Activated CD8-positive, alpha-beta T cell treated with anti-CD3 and anti-CD28 coated beads for 36 hours (primary cell): ENCODE data around the gene GSDME. TPM values are rescaled to one million over a fixed set of nuclear protein-coding genes. Genes with fewer than 3 reads are reported as not detected.

Experiments used
- ATAC-seq: fragments of 200-7000 bp; cut with Tn5 transposase; one replicate; pipeline ENCODE4 v1.10.0; 2021; ENCODE audit warnings: mild to moderate bottlenecking, moderate library complexity
- CTCF ChIA-PET: fragments of 350-600 bp; sonication (Branson Sonifier 250); formaldehyde crosslinking; loops from one replicate; lab custom pipeline; 2021; ENCODE audit warnings: antibody characterized with exemption; lab: Charles Lee
- POLR2A ChIA-PET: fragments of 350-600 bp; sonication (Branson Sonifier 250); formaldehyde crosslinking; loops from one replicate; lab custom pipeline; 2021; ENCODE audit warnings: antibody characterized with exemption; lab: Charles Lee
- DNase-seq: peaks from one replicate; pipeline ENCODE4 v3.0.0-alpha.2; 2020
- H3K27ac Mint-ChIP-seq: one replicate; pipeline ENCODE4 v1.8.0; 2021; ENCODE audit warnings: mild to moderate bottlenecking, mixed read lengths
- H3K27me3 Mint-ChIP-seq: one replicate; pipeline ENCODE4 v1.8.0; 2021; ENCODE audit warnings: mixed read lengths
- H3K36me3 Mint-ChIP-seq: one replicate; pipeline ENCODE4 v1.8.0; 2021; ENCODE audit warnings: low read depth, mixed read lengths
- H3K4me1 Mint-ChIP-seq: one replicate; pipeline ENCODE4 v1.8.0; 2021; ENCODE audit warnings: low read depth, mixed read lengths
- H3K4me3 Mint-ChIP-seq: one replicate; pipeline ENCODE4 v1.8.0; 2021; ENCODE audit warnings: mild to moderate bottlenecking, moderate library complexity, mixed read lengths
- H3K9me3 Mint-ChIP-seq: one replicate; pipeline ENCODE4 v1.8.0; 2021; ENCODE audit warnings: mixed read lengths
- intact Hi-C: fragments of 100-400 bp; cut with micrococcal nuclease; formaldehyde crosslinking; loops from one replicate; pipeline ENCODE4 v1.10.0; 2022
- total RNA-seq, 2 experiments: library from RNA; stranded (reverse); gene quantifications; one replicate each; pipeline ENCODE4 v1.2.3, GENCODE V29; 2021
- TF ChIP-seq, protein P1 (sequence below): fragments of 200-600 bp; IDR thresholded peaks from one replicate; pipeline ENCODE4 v1.8.0; 2022; ENCODE audit warnings: antibody characterized with exemption, mild to moderate bottlenecking

The GSDME gene
- total RNA-seq, 2 experiments from 2014 or later: 5.2 to 6.1 TPM

DNA sequence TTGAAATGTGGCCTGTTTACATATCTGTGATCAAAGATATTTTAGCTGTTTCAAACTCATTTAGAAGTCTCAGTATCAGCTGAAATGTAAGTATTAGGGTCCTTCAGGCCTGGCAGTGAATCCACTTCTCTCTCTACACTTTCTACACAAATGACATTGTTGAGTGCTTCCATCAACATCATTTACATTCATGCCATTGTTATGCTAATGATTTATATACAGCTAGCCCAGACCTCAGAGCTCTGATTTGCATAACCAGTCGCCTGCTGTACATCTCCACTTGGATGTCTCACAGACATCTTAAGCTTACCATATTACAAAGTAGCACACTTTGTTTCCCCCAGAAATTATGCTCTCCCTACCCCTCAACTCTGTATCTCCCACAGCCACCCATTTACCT is 71.6 kb downstream of the GSDME start:
- TF ChIP-seq, protein P1, sequence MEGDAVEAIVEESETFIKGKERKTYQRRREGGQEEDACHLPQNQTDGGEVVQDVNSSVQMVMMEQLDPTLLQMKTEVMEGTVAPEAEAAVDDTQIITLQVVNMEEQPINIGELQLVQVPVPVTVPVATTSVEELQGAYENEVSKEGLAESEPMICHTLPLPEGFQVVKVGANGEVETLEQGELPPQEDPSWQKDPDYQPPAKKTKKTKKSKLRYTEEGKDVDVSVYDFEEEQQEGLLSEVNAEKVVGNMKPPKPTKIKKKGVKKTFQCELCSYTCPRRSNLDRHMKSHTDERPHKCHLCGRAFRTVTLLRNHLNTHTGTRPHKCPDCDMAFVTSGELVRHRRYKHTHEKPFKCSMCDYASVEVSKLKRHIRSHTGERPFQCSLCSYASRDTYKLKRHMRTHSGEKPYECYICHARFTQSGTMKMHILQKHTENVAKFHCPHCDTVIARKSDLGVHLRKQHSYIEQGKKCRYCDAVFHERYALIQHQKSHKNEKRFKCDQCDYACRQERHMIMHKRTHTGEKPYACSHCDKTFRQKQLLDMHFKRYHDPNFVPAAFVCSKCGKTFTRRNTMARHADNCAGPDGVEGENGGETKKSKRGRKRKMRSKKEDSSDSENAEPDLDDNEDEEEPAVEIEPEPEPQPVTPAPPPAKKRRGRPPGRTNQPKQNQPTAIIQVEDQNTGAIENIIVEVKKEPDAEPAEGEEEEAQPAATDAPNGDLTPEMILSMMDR: no peak
- ATAC-seq (no peak), DNase-seq (no peak)
- CTCF ChIA-PET: no interaction called here
- Mint-ChIP-seq H3K27ac (no peak overlapping the region), H3K9me3 (no peaks in the 10 kb centered on the region), H3K36me3 (peaks cover 35% of the 10 kb centered on the region), H3K4me3 (no peak overlapping the region), H3K4me1 (no peaks in the 10 kb centered on the region), H3K27me3 (no peaks in the 10 kb centered on the region)
- POLR2A ChIA-PET: no interaction called here
- intact Hi-C loops: no loop called here

DNA sequence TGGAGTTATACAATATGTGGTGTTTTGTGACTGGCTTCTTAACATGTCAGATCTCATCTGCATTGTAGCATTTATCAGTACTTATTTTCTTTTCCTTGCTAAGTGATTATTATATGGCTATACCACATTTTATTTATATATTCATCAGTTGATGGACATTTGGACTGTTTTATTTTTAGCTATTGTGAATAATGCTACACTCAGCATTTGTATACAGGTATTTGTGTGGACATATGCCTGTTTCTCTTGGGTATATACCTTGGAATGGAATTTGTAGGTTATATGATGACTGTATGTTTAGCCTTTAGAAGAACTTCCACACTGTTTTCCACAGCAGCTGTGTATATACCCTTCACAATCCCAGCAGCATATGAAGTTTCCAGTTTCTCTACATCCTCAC is 86.5 kb downstream of the GSDME start:
- DNase-seq: no peak
- no peaks in the 10 kb centered on the region for H3K9me3 Mint-ChIP-seq
- no peak overlapping the region for H3K4me3 Mint-ChIP-seq
- CTCF ChIA-PET: interaction anchor here (7.0 kb wide), 1 partner anchor 95 kb away, joined by 53 read pairs; the partner anchor contains the start of gene PALS2
- no peaks in the 10 kb centered on the region for H3K4me1 Mint-ChIP-seq
- no peak for ATAC-seq
- no peak overlapping the region for H3K27ac Mint-ChIP-seq
- POLR2A ChIA-PET: no interaction called here
- no peaks in the 10 kb centered on the region for H3K27me3 Mint-ChIP-seq
- H3K36me3 Mint-ChIP-seq: peaks cover 19% of the 10 kb centered on the region
- TF ChIP-seq, protein P1: no peak
- intact Hi-C loops: no loop called here

DNA sequence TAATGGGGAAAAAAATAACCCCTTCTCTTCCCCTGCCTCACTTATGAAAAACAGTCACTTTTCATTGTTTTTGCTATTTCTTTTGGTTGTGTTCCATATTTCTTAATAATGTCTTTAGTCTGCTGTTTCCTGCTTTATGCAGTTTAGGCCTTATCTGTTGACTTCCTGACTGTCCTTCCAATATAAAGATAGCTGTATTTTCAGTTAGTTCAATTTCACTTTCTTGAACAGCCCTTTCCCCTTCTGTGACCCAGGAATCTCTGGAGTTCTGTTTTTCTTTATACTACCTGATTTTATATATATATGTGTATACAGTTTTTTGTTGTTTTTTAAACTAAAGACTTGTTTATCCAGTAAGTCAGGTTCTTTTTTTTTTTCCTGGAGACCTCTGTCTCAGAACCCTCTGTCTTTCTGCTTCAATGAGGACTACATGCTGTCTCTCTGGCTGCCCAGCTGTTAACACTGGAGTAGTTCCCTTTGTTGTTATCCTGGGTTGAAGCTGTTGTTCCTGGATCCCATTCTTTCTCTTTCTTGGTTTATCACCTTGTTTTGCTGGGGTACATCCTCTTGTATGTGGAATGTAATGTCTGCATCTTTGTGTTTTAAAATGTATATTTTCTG is 87.2 kb downstream of the GSDME start:
- DNase-seq (no peak), ATAC-seq (no peak)
- Mint-ChIP-seq H3K27me3 (no peaks in the 10 kb centered on the region), H3K36me3 (peaks cover 24% of the 10 kb centered on the region), H3K9me3 (no peaks in the 10 kb centered on the region), H3K4me3 (no peak overlapping the region), H3K27ac (no peak overlapping the region), H3K4me1 (no peaks in the 10 kb centered on the region)
- TF ChIP-seq, protein P1: no peak
- intact Hi-C loops: loop anchor here (10.0 kb wide), 1 partner anchor 375 kb away; no protein-coding TSS in a partner anchor
- ChIA-PET CTCF (interaction anchor here (0.9 to 7.0 kb wide), 2 partner anchors 94 to 380 kb away, joined by 3 to 53 read pairs; partner anchors contain the start of gene PALS2), POLR2A (no interaction called here)

DNA sequence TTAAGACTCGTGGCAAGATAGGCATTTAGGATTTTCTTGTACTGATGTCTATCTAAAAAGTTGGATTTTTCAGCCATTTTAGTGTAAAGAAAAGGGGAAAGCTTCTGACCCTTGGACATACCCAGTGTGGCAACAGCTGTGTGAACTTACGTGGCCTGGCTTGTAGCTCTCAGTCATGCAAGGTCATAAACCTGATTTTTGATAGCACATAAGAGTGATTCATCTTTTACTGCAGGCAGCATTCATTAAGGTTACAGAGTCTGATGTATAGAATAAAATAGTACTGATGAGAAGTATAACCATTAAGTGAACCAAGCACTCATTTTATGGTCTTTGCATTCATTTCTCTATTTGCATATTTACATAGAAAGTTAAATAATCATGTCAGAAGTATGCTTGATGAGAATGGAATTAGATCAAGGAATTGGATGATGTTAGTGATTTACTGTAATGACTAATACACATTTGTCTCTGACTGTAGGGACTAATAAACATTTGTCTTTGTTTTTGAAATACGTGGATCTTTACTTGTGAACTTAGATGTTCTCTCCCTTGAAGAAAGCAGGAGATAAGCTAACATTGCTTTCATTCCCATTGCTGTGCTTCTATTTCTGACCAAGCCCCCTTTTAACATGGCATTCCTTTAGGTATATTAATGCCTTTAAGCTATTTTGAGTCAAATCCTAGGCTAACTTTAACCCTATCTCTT is 88.2 kb downstream of the GSDME start:
- H3K36me3 Mint-ChIP-seq: peaks cover 20% of the 10 kb centered on the region
- no peaks in the 10 kb centered on the region for H3K9me3 Mint-ChIP-seq
- TF ChIP-seq, protein P1: no peak
- POLR2A ChIA-PET: no interaction called here
- peaks cover 3% of the 10 kb centered on the region for H3K4me1 Mint-ChIP-seq
- no peak overlapping the region for H3K4me3 Mint-ChIP-seq
- ATAC-seq (no peak), DNase-seq (no peak)
- CTCF ChIA-PET: interaction anchor here (0.9 to 7.0 kb wide), 2 partner anchors 93 to 379 kb away, joined by 3 to 53 read pairs; partner anchors contain the start of gene PALS2
- H3K27me3 Mint-ChIP-seq: no peaks in the 10 kb centered on the region
- intact Hi-C loops: loop anchor here (10.0 kb wide), 1 partner anchor 374 kb away; no protein-coding TSS in a partner anchor
- no peak overlapping the region for H3K27ac Mint-ChIP-seq
